GM10266 (cell line): ENCODE data around the gene LRP1B.

Source experiments
- DNase-seq: peaks from one replicate; pipeline ENCODE4 v3.0.0; 2012; ENCODE audit errors: extremely low spot score
- TF ChIP-seq, protein P1 (sequence below): IDR thresholded peaks from 2 replicates; pipeline ENCODE4 v1.5.1; 2012; ENCODE audit warnings: mild to moderate bottlenecking, low read depth; ENCODE audit not compliant: control insufficient read depth, insufficient read depth; ENCODE audit errors: missing control alignments

The LRP1B gene

DNA sequence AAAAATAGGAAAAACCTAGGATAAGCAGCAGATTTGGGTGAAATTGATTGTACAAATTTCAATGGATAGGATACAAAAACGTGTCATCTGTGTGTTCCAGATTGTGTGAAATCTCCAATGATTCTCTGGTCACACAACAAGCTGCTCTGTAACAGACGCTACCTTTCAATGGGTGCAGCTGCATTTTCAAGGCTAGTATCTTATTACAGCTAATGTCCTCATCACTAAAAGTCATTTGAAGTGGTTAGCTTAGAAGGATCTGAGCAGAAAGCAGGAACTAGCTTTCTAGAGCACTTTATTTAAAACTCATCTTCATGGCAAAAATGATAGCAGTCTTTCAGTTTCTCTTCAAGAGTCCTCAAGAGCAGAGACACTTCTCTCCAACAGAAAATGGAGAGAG is 364.6 kb downstream of the LRP1B start:
- DNase-seq: no peak
- TF ChIP-seq, protein P1, sequence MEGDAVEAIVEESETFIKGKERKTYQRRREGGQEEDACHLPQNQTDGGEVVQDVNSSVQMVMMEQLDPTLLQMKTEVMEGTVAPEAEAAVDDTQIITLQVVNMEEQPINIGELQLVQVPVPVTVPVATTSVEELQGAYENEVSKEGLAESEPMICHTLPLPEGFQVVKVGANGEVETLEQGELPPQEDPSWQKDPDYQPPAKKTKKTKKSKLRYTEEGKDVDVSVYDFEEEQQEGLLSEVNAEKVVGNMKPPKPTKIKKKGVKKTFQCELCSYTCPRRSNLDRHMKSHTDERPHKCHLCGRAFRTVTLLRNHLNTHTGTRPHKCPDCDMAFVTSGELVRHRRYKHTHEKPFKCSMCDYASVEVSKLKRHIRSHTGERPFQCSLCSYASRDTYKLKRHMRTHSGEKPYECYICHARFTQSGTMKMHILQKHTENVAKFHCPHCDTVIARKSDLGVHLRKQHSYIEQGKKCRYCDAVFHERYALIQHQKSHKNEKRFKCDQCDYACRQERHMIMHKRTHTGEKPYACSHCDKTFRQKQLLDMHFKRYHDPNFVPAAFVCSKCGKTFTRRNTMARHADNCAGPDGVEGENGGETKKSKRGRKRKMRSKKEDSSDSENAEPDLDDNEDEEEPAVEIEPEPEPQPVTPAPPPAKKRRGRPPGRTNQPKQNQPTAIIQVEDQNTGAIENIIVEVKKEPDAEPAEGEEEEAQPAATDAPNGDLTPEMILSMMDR: no peak

- TF ChIP-seq, protein P1: no peak
- DNase-seq: no peak
Observed at GRCh38 chr2:141748616-141749015, 382.2 kb downstream of the LRP1B start.

- TF ChIP-seq, protein P1: no peak
- DNase-seq: no peak
Observed at GRCh38 chr2:141741652-141742051, 389.2 kb downstream of the LRP1B start.

GRCh38 chr2:141737492-141738255 is 393.1 kb downstream of the LRP1B start:
- TF ChIP-seq, protein P1: no peak
- no peak for DNase-seq

DNA sequence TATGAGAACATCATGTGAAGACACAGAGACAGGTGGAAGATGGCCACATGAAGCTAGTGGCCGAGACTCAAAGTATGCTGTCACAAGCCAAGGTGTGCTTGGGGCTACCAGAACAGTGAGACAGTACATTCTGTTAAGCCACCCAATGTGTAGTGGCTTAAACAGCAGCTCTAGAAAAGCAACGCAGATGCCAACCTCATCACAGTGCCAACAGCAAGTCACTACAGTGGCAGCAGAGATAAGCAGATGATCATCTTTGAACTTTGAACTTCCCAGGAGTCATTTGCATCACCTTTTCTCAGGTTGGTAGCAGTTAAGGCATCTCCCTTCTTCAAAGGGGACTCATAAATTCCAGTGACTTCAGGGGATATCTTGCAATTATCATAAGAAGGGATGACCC is 394.4 kb downstream of the LRP1B start:
- no peak for DNase-seq
- TF ChIP-seq, protein P1: no peak

- TF ChIP-seq, protein P1: no peak
- no peak for DNase-seq
Observed at GRCh38 chr2:141728886-141729285, 401.9 kb downstream of the LRP1B start.

GRCh38 chr2:141728142-141728541 is 402.7 kb downstream of the LRP1B start:
- DNase-seq: no peak
- TF ChIP-seq, protein P1: no peak
